Embryonic facial prominence (tissue), 1 donor: ENCODE results near the gene WDTC1.

ENCODE experiments used
- DNase-seq: peaks from one replicate; pipeline ENCODE4 v3.0.0-alpha.2; 2016; ENCODE audit errors: extremely low spot score

Gene WDTC1

DNA sequence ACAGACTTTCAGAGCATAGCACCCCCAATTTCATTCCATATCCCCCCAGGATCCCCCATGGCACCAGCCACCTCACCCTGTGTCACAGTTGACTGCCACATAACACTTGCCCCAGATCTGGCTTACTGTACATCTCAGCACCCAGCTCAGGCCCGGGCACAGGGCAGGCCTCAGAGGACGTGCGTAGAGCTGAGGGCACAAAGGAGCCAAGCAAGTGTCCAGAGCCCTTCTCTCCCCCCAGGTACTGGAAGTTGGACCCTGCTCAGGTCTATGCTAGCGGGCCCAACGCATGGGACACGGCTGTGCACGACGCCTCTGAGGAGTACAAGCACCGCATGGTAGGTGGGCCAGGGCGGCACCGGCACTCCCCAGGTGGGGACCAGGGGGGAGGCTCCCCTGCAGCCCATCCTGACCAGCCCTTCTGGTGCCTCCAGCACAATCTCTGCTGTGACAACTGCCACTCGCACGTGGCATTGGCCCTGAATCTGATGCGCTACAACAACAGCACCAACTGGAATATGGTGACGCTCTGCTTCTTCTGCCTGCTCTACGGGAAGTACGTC lies 99.4 kb downstream of the WDTC1 start:
- DNase-seq: no peak

DNA sequence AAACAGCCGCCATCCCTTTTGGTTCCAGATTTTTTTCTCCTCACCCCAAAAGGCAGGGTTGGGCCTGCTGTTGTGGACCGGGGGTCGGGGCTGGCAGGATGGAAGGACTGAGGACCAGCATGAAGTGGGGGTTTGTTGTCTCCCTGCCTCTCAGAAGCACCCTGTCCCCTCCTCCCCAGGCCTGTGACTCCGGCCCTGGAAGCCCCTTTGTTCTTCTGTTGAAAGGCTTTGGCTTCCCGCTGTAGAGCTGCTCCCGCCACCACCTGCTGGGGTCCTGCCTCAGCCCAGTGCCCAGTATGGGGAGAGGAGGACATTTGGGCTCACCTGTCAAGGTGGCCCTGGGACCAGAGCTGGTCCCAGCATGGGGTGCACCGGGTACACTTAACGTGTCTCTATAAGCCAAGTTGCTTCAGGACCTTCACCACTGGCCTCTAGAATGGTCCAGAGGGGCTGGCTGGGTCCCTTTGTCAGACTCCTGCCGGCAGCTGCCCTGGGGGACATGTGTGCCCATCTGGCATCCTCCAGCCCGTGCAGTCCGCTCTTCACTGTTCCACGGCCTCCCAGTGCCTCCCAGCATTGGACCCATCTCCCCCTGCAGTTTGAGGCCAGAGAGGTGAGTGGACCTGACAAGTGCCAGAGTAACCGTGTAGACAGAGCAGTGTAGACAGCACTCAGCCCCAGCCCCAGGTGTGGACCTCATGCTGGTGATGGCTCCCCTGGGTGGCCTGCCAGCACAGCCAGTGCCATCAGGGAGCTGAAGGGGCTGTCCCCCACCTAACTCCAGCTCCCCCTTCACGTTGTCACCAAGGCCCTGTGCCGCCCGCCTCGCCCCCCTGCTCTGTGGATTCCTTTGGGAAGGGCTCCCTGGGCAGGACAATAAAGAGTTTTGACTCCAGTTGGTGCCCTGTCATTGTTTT lies 101.3 kb downstream of the WDTC1 start:
- DNase-seq: no peak

DNA sequence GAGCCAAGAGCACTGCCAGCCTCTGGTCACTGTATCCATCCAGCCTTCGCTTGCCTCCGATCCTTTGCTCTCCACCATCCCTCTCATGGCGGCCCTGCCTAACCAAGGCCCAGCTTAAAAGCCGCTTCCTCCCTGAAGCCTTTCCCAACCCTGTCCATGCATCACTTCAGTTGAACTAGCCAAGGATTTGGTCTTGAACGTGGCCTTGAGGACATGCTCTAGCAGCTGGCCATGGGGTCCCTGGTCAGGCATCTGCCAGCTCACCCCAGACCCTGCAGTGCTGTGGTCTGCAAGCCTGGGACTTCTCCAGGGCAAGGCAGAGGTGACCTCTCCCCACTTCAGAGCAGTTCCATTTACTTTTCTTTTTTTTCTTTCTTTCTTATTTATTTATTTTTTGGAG lies 102.3 kb downstream of the WDTC1 start:
- no peak for DNase-seq

DNA sequence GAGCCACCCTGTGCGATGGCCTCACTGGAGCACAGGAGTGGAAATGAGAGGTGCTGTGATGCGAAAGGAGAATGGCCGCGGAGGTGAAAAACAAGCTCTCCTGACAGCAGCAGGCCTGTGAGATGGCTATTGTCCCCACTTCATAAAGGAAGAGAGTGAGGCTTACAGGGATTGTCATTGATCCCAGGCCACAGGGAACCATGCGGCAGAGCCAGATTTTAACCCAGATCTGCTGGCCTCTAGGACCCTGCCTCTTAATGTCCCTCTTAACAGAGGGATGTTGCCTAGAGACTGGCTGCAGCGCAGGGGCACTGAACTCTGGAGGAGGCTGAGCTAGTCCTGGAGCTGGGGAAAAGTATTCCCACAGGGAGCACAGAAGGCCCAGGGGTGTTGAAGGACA lies 104.3 kb downstream of the WDTC1 start:
- DNase-seq: no peak

DNA sequence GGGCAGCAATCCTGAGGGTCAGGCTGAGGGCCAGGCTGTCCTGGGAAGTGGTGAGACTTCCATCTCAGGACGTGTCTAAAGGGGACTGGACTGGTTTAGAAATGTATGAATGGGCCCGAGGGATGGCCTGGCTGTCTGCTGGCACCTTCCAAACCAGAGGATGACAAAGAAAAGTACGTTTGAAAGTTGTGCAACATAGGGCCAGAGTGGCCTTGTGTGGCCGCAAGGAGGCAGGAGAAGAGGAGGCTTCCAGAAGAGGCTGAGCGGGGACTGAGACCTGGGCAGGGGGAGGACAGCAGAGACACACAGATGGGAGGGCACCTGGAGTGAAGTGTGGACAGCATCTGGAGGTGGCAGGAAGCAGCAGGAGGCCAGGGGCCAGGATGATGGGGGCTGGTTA lies 104.8 kb downstream of the WDTC1 start:
- no peak for DNase-seq

DNA sequence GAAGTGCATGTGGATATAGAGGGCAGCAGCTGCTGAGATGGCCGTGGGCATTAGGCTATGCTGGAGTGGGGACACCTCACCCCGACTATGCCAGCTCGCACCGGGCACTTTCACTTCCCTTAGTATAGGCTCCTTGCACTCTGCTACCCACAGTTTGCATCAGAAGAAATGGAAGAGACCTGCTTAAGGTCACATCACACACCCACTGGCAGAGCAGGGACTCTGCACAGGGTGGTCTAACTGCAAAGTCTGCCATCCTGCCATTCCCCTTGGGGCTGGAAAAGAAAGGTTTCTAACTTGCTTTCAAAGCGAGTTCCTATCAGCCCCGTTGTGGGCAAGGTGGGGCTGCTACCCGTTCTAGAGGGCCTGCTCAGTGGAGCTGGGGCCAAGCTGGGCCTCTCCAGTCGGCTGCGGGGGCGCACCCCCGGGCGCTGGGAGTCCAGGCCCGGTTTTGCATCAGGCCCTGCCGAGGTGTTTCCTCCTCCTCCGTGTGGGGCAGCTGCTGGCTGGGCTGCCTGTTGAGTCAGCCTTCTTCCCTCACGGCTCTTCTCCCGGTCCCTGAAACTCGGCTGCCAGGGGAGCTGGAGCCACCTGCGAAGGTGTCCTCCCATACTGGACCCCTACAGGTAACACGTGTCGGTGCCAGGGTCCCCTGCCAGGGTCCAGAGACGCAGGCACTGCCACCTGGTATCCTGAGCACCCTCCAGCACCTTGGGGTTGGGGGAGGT lies 107.3 kb downstream of the WDTC1 start, which contains the start of gene SYTL1:
SYTL1 (plus strand) TSS at position 498 of the 728 bp plus-strand sequence. CDS start 3,313 bp downstream, outside the sequence.
- no peak for DNase-seq

DNA sequence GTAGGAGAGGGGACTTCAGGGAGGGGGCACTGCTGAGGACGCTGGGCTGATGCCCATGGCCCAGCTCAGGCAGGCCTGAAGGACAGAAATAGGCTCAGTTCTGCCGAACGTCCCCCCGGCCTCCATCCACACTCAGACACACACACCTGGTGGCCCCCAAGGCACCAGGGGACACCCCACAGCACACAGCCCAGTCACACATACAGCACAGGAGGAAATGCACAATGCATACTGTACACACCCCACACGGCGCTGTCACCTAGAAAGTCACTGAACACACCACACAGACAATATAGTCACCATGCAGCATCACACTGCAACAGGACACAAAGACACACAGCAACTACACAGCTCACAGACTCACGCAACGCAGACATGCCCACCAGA lies 108.0 kb downstream of the WDTC1 start:
- DNase-seq: no peak

DNA sequence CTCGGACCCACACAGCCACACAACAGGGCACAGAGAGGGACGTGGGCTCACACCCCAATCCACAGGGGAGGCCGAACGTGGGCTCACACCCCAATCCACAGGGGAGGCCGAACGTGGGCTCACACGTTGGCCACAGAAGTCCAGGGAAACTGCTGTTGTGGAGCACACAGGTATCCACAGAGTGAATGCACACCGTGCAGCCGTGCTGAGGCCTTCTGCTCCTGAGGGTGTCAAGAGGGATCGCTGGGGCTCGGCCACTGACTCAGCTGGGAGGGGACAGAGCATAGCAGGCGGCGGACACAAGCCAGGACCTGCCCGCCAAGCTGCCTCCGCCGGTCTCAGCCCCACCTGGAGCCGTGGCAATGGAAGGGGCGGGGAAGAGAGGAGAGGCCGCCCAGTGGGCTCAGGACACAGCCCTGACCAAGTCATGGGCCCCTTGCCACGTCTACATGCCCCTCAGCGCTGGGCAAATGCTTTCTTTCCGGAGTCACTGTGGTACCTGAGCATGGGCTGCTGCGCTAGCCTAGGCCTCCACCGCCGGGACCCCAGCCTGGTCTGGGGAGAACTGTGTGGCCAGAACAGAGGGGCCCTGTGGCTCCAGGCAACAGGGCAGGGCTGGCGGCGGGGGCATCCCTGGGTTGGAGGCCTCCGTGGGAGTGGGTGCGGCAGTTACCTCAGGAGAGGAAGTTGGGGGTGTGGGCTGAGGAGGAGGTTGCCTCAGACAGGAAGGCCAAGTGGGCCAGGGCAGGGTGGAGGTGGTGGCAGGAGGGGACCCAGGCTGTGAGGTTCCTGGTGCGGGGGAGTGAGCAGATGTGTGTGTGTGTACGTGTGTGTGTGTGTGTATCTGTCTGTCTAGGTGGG lies 108.6 kb downstream of the WDTC1 start:
- DNase-seq: no peak

DNA sequence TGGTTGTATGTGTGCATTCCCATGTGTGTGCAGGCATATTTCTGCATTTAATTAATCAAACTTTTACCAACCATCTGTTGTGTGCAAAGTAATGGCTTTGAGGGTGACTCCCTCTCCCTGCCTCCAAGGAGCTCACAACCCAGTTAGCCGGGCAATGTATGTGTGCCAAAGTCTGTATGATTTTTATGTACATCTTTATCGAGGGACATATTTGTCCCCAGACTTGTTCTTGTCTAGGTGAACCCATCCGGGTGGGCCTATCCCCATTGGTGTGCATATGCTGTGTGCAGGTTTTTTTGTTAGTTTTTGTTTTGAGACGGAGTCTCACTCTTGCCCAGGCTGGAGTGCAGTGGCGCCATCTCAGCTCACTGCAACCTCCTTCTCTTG lies 109.2 kb downstream of the WDTC1 start:
- no peak for DNase-seq

DNA sequence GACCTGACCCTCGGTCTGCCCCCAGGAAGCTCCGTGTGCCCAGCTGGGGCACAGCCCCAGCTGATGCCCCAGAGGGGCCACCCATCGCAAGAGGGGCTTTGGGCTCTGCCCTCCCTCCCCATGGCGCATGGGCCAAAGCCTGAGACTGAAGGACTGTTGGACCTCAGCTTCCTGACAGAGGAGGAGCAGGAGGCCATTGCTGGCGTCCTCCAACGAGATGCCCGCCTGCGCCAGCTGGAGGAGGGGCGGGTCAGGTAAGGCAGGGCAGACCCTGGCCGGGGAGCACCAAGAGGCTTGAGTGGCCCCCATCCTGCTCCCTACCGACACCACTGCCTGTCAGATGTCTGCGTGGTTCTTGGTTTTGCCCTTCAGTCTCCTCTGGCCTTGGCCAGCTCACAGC lies 110.8 kb downstream of the WDTC1 start:
- DNase-seq: no peak

DNA sequence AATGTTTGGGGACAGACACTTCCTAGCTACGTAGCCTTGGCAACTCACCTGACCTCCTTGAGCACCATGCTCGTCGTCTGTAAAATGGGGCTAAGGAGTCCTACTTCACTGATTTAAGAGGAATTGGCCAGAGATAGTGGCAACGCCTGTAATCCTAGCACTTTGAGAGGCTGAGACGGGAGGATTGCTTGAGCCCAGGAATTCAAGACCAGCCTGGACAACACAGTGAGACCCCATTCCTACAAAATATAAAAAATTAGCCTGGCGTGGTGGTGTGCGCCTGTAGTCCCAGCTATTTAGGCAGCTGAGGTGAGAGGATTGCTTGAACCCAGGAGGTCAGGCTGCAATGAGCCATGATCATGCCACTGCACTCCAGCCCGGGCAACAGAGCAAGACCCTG lies 111.9 kb downstream of the WDTC1 start:
- no peak for DNase-seq

DNA sequence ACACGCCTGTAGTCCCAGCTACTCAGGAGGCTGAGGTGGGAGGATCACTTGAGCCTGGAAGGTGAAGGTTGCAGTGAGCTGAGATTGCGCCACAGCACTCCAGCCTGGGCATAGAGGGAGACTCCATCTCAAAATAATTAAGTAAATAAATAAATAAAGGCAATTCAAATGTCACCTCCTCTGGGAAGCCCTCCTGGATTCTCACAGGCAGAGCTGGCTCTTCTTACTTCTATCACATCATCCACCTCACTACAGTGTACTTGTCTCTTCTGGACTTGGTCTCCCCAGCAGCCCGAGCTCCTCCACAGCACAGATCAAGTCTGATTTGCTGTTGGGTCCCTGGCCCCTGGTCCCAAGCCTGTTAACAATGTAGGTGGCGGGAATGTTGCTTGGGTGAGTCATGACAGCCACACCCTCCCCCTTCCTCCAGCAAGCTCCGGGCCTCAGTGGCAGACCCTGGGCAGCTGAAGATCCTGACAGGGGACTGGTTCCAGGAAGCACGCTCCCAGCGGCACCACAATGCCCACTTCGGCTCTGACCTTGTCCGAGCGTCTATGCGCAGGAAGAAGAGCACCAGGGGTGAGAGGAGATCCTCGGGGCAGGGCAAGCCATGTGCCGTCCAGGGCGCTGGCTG lies 112.7 kb downstream of the WDTC1 start:
- DNase-seq: no peak

DNA sequence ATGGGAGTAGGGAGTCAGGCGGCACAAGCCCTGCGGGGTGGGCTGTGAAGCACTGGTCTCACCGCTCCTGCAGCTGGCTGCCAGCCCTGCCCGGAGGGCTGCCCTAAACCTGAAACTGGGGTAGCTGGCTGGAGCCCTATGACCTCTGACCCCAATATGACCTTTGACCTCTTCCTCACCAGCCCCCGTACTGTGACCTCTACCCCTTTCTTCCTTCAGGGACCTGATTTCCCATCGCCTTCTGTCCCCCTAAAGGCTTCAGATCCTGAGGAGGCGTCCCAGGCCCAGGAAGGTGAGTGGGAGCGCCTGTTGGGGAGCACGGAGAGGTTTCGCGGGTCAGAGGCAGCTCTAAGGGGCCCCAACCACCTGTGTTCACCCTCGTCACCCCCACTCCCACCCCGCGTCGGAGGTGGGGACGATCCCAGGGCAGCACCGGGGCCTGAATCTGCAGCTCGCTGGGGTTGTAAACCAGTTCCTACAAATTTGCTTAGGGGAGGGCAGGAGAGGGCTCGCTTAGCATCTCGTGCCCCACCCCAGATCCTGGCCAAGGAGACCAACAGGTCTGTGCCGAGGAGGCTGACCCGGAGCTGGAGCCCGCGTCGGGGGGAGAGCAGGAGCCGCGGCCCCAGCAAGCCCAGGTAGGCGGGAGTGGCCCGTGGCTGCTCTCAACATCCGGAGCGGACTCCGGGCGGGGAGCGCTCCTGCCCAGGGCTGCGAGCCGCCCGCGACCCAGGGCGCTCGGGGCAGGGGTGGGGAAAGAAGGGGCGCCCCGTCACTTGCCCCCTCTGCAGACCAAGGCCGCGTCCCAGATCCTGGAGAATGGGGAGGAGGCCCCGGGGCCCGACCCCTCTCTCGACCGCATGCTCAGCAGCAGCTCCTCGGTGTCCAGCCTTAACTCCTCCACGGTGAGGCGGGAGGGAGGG lies 114.7 kb downstream of the WDTC1 start:
- no peak for DNase-seq

DNA sequence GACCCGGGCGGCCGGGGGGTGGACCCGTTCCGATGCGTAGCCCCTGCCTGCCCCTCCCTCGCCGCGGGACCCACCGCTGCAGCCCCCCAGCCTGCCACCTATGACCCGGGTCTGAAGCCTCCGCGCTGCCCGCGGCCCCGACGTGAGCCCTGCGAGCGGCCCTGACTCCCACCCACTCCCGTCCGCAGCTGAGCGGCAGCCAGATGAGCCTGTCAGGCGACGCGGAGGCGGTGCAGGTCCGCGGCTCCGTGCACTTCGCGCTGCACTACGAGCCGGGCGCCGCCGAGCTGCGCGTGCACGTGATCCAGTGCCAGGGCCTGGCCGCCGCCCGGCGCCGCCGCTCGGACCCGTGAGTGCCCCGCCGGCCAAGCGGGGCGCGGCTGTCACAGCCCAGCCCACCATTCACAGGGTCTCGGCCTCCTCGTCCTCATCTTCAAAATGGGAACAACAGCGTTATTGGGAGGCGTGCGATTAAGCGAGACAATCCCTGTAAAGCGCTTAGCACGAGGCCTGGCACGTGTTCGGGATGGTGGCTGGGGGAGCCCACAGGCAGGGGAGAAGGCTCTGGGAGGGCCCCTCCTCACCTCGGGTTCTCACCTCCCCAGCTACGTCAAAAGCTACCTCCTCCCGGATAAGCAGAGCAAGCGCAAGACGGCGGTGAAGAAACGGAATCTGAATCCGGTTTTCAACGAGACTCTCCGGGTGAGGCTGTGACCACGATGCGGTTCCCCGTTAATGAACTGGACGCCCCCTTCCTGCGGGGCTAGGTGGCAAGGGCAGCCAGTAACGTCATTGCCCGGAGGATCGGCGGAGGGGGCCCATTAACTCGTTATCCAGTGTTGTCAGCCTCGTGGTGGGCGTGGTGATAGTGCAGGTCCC lies 115.6 kb downstream of the WDTC1 start:
- DNase-seq: no peak

DNA sequence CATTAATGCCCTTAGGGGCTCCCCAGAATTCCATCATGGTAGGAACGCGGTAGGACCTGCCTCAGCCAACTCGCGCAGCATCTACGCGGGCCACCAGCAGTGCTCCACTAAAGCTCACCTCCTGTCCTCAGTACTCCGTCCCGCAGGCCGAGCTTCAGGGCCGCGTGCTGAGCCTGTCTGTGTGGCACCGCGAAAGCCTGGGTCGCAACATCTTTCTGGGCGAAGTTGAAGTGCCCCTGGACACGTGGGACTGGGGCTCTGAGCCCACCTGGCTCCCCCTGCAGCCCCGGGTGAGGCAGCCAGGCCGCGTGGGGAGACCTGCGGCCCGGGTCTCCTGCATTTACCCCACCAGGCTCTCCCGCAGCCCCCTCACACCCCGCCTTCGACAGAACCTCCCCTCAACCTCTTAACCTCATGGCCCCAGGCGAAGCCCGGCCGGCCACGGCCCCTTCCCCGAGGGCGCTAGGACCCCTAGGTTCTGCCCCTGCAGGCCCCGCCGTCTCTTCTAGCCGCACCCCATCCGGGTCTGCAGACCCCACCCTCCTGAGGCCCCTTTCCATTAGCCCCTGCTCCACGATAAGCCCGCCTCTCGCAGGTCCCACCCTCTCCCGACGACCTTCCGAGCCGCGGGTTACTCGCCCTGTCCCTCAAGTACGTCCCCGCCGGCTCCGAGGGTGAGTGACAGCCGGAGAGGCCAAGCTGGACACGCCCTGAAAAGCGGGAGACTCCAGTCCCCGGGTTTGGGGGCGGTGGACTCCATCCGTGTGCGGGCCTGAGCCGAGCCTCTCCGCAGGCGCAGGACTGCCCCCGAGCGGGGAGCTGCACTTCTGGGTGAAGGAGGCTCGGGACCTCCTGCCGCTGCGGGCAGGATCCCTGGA lies 116.5 kb downstream of the WDTC1 start:
- no peak for DNase-seq

DNA sequence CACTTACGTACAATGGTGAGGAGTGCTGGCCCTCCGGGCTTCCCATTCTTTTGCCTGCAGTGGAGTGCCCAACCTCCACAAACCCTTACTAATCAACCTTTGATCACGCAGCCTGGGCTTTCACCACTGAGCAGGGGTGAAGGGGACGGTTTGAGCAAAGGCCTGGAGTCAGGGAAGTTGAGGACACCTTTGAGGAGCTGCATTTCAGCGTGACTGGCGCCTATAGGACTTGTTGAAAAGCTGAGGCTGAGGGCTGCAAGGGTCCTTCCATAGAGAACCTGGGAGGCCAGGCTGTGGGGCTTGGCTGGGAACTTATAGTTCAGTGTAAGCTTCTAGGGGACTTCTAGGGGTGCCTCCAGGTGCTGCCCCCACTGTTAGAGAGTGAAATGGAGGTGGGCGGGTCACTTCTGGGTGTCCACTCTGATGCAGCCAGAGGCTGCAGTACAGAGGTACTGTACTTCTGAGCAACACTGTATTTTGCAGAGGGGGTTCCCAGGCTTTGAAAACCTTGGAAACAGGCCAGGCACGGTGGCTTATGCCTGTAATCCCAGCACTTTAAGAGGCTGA lies 117.2 kb downstream of the WDTC1 start:
- no peak for DNase-seq

DNA sequence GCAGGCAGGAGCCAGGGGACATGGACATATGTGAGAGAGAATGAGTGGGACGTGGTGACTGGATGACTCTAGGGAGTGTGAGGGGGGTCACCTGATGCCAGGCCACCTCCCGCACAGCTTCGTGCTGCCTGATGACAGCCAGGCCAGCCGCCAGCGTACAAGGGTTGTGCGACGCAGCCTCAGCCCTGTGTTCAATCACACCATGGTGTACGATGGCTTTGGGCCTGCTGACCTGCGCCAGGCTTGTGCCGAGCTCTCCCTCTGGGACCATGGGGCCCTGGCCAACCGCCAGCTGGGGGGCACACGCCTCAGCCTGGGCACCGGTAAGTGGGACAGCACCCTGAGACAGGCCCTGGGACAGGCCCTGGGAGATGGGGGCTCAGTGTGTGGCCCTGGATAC lies 118.7 kb downstream of the WDTC1 start:
- DNase-seq: no peak

DNA sequence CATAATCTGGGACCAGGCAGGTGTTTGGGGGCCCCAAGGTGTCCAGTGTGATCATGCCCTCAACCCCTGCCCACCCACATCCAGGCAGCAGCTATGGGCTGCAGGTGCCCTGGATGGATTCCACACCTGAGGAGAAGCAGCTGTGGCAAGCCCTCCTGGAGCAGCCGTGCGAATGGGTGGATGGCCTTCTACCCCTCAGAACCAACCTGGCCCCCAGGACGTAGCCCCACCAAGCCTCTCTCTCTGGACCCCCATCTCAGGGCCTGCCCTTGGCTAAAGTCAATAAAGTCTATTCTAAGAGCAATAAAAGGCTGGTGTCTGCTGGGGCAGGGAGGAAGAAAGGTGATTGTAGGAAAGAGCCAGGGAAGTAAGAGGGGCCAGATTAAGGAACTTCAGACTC lies 119.2 kb downstream of the WDTC1 start:
- no peak for DNase-seq
